K562 (cell line): Measurements from ENCODE around the gene MID1IP1. TPM values are rescaled to one million over a fixed set of nuclear protein-coding genes. Genes with fewer than 3 reads are reported as not detected.

Source experiments
- BRF1 ChIP-seq: IDR thresholded peaks from 3 replicates; pipeline ENCODE4 v1.6.1; 2011; ENCODE audit warnings: borderline replicate concordance, mild to moderate bottlenecking; ENCODE audit not compliant: insufficient read length; ENCODE audit errors: extremely low read depth
- C11orf30 ChIP-seq: fragments of 450-650 bp; IDR thresholded peaks from 2 replicates; pipeline ENCODE4 v1.6.1; 2016; ENCODE audit warnings: low read depth, mild to moderate bottlenecking
- EZH2 ChIP-seq: IDR thresholded peaks from 2 replicates; pipeline ENCODE4 v1.6.1; 2012; ENCODE audit warnings: low read depth, mild to moderate bottlenecking, inconsistent platforms, low read length, borderline replicate concordance
- FOSL1 ChIP-seq: fragments of 200-800 bp; sonication (Bioruptor generic); conservative IDR thresholded peaks from 2 replicates; pipeline ENCODE4 v1.6.1; 2016; ENCODE audit warnings: missing genetic modification characterization, missing compliant biosample characterization
- FOXM1 ChIP-seq, 2 experiments: fragments of 450-650 bp in 1 of 2; sonication (generic) in 1 of 2; formaldehyde crosslinking in 1 of 2; IDR thresholded peaks; 2 replicates each; pipeline versions ENCODE4 v1.6.1 to v1.9.0; 2017 to 2022; ENCODE audit warnings: low read depth in 2 of 2, mild to moderate bottlenecking in 2 of 2, missing genetic modification reagents in 1 of 2, moderate library complexity in 1 of 2
- HOXB6 ChIP-seq: fragments of 250-450 bp; sonication (Bioruptor Pico); IDR thresholded peaks from 2 replicates; pipeline ENCODE4 v1.5.1; 2022; ENCODE audit warnings: mild to moderate bottlenecking, borderline replicate concordance
- ILF3 ChIP-seq: fragments of 450-650 bp; IDR thresholded peaks from 2 replicates; pipeline ENCODE4 v1.6.1; 2018; ENCODE audit warnings: antibody characterized with exemption, mild to moderate bottlenecking, moderate library complexity, borderline replicate concordance
- KLF6 ChIP-seq: fragments of 250-450 bp; sonication (Bioruptor Pico); IDR thresholded peaks from 2 replicates; pipeline ENCODE4 v1.4.0; 2020; ENCODE audit warnings: mild to moderate bottlenecking, moderate library complexity, borderline replicate concordance
- LARP7 ChIP-seq: fragments of 450-650 bp; IDR thresholded peaks from 2 replicates; pipeline ENCODE4 v1.6.1; 2016
- MCM2 ChIP-seq: fragments of 450-650 bp; IDR thresholded peaks from 2 replicates; pipeline ENCODE4 v1.6.1; 2017; ENCODE audit warnings: low read depth, mild to moderate bottlenecking
- MCM5 ChIP-seq: fragments of 450-650 bp; IDR thresholded peaks from 2 replicates; pipeline ENCODE4 v1.6.1; 2016; ENCODE audit warnings: low read depth
- MYC ChIP-seq, 2 experiments: fragments of 250-450 bp in 1 of 2; sonication (Bioruptor Pico) in 1 of 2; IDR thresholded peaks; 2 replicates each; pipeline versions ENCODE4 v1.5.1 to v1.6.1; 2012 to 2021; ENCODE audit warnings: low read depth in 2 of 2, borderline replicate concordance in 1 of 2, improper control_type of control experiment in 1 of 2, low read length in 1 of 2, mild to moderate bottlenecking in 1 of 2, moderate library complexity in 1 of 2
- NELFE ChIP-seq: IDR thresholded peaks from 2 replicates; pipeline ENCODE4 v1.6.1; 2011; ENCODE audit warnings: mild to moderate bottlenecking; ENCODE audit not compliant: insufficient read depth, insufficient read length
- NEUROD1 ChIP-seq: fragments of 150-350 bp; IDR thresholded peaks from 2 replicates; pipeline ENCODE4 v1.6.1; 2014; ENCODE audit warnings: borderline replicate concordance, low read length, low read depth; ENCODE audit not compliant: partially characterized antibody
- NFIC ChIP-seq: fragments of 450-650 bp; IDR thresholded peaks from 2 replicates; pipeline ENCODE4 v1.6.1; 2017; ENCODE audit warnings: mild to moderate bottlenecking, inconsistent platforms
- PCBP2 ChIP-seq: fragments of 200-400 bp; formaldehyde crosslinking; IDR thresholded peaks from 2 replicates; pipeline ENCODE4 v1.6.1; 2018; ENCODE audit warnings: low read length, low read depth, mild to moderate bottlenecking, moderate library complexity; ENCODE audit not compliant: poor library complexity, severe bottlenecking
- POLR3G ChIP-seq: IDR thresholded peaks from 2 replicates; pipeline ENCODE4 v1.6.1; 2011; ENCODE audit not compliant: insufficient read length, insufficient replicate concordance; ENCODE audit errors: extremely low read depth
- PRPF4 ChIP-seq: fragments of 200-400 bp; formaldehyde crosslinking; IDR thresholded peaks from one replicate; pipeline ENCODE4 v1.6.1; 2017; ENCODE audit warnings: low read length, low read depth, mild to moderate bottlenecking; ENCODE audit not compliant: insufficient read depth, poor library complexity, severe bottlenecking
- SAP30 ChIP-seq: fragments of 200-600 bp; sonication (generic); IDR thresholded peaks from 2 replicates; pipeline ENCODE4 v1.6.1; 2012; ENCODE audit warnings: borderline replicate concordance, low read depth, mild to moderate bottlenecking, moderate library complexity, low read length, control low read depth, inconsistent platforms; ENCODE audit not compliant: insufficient read depth, poor library complexity, severe bottlenecking
- XRCC3 ChIP-seq: fragments of 450-650 bp; IDR thresholded peaks from 2 replicates; pipeline ENCODE4 v1.6.1; 2017; ENCODE audit warnings: mild to moderate bottlenecking, moderate library complexity
- ZNF197 ChIP-seq: fragments of 200-800 bp; sonication (Bioruptor generic); IDR thresholded peaks from 2 replicates; pipeline ENCODE4 v1.6.1; 2016; ENCODE audit warnings: low read depth, missing genetic modification characterization, missing compliant biosample characterization
- ZNF507 ChIP-seq: conservative IDR thresholded peaks from 2 replicates; pipeline ENCODE4 v1.6.1; 2017; ENCODE audit warnings: missing genetic modification characterization, missing compliant biosample characterization
- ZNF696 ChIP-seq: fragments of 250-450 bp; sonication (Bioruptor Pico); conservative IDR thresholded peaks from 2 replicates; pipeline ENCODE4 v1.4.0; 2020; ENCODE audit warnings: mild to moderate bottlenecking, moderate library complexity
- polyA plus RNA-seq, 8 experiments: library from polyadenylated mRNA; depleted of rRNA in 4 of 8; stranded (reverse) in 5 of 8; unstranded in 3 of 8; fragments of >200 nt; fragmentation: Nextera tagmentation in 2 of 8; fragmentation: Illumina TruSeq in 1 of 8; extraction: Ambion mirVana in 2 of 8; extraction: Trizol in 1 of 8; gene quantifications; 2 replicates each; pipeline versions ENCODE4 v1.2.1 to v1.2.3, GENCODE V29; 2011 to 2014; ENCODE audit warnings: inconsistent platforms in 1 of 8, missing spikeins in 1 of 8
- total RNA-seq, 7 experiments: library from RNA; depleted of rRNA in 6 of 7; stranded (reverse); fragments of >200 nt in 6 of 7; fragmentation: Illumina TruSeq in 2 of 7; extraction: Trizol in 2 of 7; gene quantifications; 2 replicates each; pipeline versions ENCODE4 v1.2.1 to v1.2.3, GENCODE V29; 2011 to 2021; ENCODE audit warnings: low replicate concordance in 1 of 7
- TF ChIP-seq, protein P1 (sequence below): sonication (generic); formaldehyde crosslinking; IDR thresholded peaks from 2 replicates; pipeline ENCODE4 v1.8.1; 2023; ENCODE audit warnings: mild to moderate bottlenecking, missing genetic modification reagents
- TF ChIP-seq, protein P2 (sequence below): fragments of 250-450 bp; sonication (Bioruptor Pico); IDR thresholded peaks from 2 replicates; pipeline ENCODE4 v1.5.0; 2022; ENCODE audit warnings: mild to moderate bottlenecking

Gene MID1IP1
- total and polyA plus RNA-seq, 9 of the 15 experiments (the other 6 are each of a cell fraction or from before 2014, with no cell fraction given), result 0.51 to 102 (median 27.5) TPM

DNA sequence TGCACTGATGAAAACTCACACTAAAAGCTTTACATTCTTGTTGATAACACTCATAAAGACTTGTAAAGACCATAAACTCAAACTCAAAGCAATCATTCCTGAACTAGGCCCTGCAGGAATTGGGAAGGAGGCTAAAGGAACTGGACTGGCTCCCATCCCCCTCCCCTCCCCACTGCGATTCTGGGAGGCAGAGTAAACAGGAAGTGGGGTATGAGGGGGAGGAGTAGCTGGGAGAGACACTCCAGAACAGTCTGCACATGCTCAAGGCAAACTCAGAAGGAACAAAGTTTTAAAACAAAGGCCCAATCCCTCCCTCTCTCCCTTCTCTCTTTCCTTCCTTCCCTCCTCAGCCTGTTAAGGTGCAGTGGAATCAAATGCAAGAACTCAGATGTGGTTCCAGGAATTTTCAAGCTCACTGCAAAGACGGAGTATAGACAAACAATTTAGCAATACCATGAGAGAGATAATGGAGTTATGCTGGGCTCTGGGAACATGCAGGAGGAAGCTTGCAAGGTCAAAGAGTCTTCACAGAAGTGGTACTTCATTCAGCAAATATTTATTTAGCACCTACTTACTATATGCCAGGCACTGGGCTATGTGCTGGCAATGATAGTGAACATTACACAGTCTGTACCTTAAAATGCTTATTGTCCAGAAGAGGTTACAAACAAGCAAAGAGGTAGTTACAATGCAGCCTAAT, 15.9 kb downstream of the MID1IP1 start (continued):
- TF ChIP-seq XRCC3 (no peak), NFIC (no peak), ILF3 (no peak), ZNF197 (CRISPR knock-in tag) (no peak), C11orf30 (no peak), MYC (IDR thresholded peaks at IDR 0.05; ENCODE audit: low read depth, low read length) (no peak), MYC (CRISPR knock-in tag; IDR thresholded peaks at IDR 0.05; ENCODE audit: borderline replicate concordance, low read depth) (no peak), BRF1 (no peak), NELFE (no peak), KLF6 (peak; percentile 35; the same call in 1 of the 2 replicates), PRPF4 (no peak), FOSL1 (no peak), PCBP2 (no peak), EZH2 (no peak), NEUROD1 (no peak), MCM5 (no peak), ZNF696 (CRISPR knock-in tag) (no peak), FOXM1 (IDR thresholded peaks at IDR 0.05; ENCODE audit: low read depth) (no peak), FOXM1 (CRISPR knock-in tag; IDR thresholded peaks at IDR 0.05; ENCODE audit: low read depth) (no peak), SAP30 (no peak), MCM2 (no peak), LARP7 (no peak), POLR3G (no peak), ZNF507 (tag) (no peak), HOXB6 (CRISPR knock-in tag) (no peak)
- TF ChIP-seq, protein P1, sequence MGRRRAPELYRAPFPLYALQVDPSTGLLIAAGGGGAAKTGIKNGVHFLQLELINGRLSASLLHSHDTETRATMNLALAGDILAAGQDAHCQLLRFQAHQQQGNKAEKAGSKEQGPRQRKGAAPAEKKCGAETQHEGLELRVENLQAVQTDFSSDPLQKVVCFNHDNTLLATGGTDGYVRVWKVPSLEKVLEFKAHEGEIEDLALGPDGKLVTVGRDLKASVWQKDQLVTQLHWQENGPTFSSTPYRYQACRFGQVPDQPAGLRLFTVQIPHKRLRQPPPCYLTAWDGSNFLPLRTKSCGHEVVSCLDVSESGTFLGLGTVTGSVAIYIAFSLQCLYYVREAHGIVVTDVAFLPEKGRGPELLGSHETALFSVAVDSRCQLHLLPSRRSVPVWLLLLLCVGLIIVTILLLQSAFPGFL (CRISPR knock-in tag), result no peak
- TF ChIP-seq, protein P2, sequence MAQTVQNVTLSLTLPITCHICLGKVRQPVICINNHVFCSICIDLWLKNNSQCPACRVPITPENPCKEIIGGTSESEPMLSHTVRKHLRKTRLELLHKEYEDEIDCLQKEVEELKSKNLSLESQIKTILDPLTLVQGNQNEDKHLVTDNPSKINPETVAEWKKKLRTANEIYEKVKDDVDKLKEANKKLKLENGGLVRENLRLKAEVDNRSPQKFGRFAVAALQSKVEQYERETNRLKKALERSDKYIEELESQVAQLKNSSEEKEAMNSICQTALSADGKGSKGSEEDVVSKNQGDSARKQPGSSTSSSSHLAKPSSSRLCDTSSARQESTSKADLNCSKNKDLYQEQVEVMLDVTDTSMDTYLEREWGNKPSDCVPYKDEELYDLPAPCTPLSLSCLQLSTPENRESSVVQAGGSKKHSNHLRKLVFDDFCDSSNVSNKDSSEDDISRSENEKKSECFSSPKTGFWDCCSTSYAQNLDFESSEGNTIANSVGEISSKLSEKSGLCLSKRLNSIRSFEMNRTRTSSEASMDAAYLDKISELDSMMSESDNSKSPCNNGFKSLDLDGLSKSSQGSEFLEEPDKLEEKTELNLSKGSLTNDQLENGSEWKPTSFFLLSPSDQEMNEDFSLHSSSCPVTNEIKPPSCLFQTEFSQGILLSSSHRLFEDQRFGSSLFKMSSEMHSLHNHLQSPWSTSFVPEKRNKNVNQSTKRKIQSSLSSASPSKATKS, result no peak
